Thoracic aorta (tissue), 2 donors: ENCODE data around the gene TSKU. TPM values are rescaled to one million over a fixed set of nuclear protein-coding genes. Genes with fewer than 3 reads are reported as not detected.

Experiments used
- ATAC-seq: fragments of 150-250 bp; one replicate; pipeline ENCODE4 v1.8.0; 2017; ENCODE audit warnings: low read depth; ENCODE audit not compliant: insufficient number of reproducible peaks, low FRiP score
- DNase-seq: peaks from one replicate; pipeline ENCODE4 v3.0.0-alpha.2; 2020; ENCODE audit warnings: low spot score
- H3K27ac ChIP-seq, 2 donors: fragments of 200-600 bp; sonication (generic); 1 replicate in 1 of 2; 2 replicates in 1 of 2; pipeline ENCODE4 v1.5.1; 2016; ENCODE audit warnings: mild to moderate bottlenecking in 2 of 2, moderate library complexity in 2 of 2
- H3K27me3 ChIP-seq: fragments of 200-600 bp; sonication (generic); replicated peaks from 2 replicates; pipeline ENCODE4 v1.6.0; 2016; ENCODE audit warnings: mild to moderate bottlenecking; ENCODE audit not compliant: insufficient read depth
- H3K36me3 ChIP-seq: fragments of 200-600 bp; sonication (generic); one replicate; pipeline ENCODE4 v1.5.1; 2016
- H3K4me1 ChIP-seq, 2 donors: fragments of 200-600 bp; sonication (generic); 1 replicate in 1 of 2; 2 replicates in 1 of 2; pipeline versions ENCODE4 v1.5.1 to v1.6.0; 2016; ENCODE audit warnings: low read depth in 2 of 2, mild to moderate bottlenecking in 1 of 2; ENCODE audit not compliant: control insufficient read depth in 1 of 2
- H3K4me3 ChIP-seq: fragments of 200-600 bp; sonication (generic); 2 replicates; pipeline ENCODE4 v1.5.1; 2016; ENCODE audit warnings: mild to moderate bottlenecking
- H3K9me3 ChIP-seq: fragments of 200-600 bp; sonication (generic); 2 replicates; pipeline ENCODE4 v1.5.1; 2016
- CTCF ChIP-seq: fragments of 200-600 bp; sonication (generic); IDR thresholded peaks from one replicate; pipeline ENCODE4 v1.5.1; 2019; ENCODE audit warnings: antibody characterized with exemption
- total RNA-seq, 2 donors: library from RNA; depleted of rRNA; stranded (reverse); fragments of >200 nt; gene quantifications; one replicate each; pipeline versions ENCODE4 v1.1.0 to v1.2.3, GENCODE V29; 2016

TSKU gene
- total RNA-seq, 2 donors from 2014 or later = 42.2 to 100 TPM

GRCh38 chr11:76763573-76764346 is 19.4 kb upstream of the TSKU start:
- Histone ChIP-seq H3K27me3 (no peaks in the 10 kb centered on the region), H3K36me3 (no peaks in the 10 kb centered on the region), H3K9me3 (no peaks in the 10 kb centered on the region), H3K4me3 (no peak overlapping the region), H3K4me1 (peaks cover 9 to 29% of the 10 kb centered on the region in 2 donors), H3K27ac (peak overlapping the region in 1 of 2 donors; percentile 2)
- no peak for DNase-seq
- no peak for TF ChIP-seq CTCF
- ATAC-seq = peak; percentile 49

GRCh38 chr11:76764941-76765665 is 18.1 kb upstream of the TSKU start:
- H3K4me3 ChIP-seq = no peak overlapping the region
- no peak overlapping the region for H3K27ac ChIP-seq
- H3K4me1 ChIP-seq = peaks cover 15 to 42% of the 10 kb centered on the region in 2 donors
- TF ChIP-seq CTCF = no peak
- ATAC-seq (no peak), DNase-seq (no peak)
- H3K9me3 ChIP-seq = no peaks in the 10 kb centered on the region
- no peaks in the 10 kb centered on the region for H3K27me3 ChIP-seq
- H3K36me3 ChIP-seq = no peaks in the 10 kb centered on the region

- DNase-seq = no peak
- no peak overlapping the region for H3K27ac ChIP-seq
- H3K4me3 ChIP-seq = no peak overlapping the region
- H3K9me3 ChIP-seq = no peaks in the 10 kb centered on the region
- TF ChIP-seq CTCF = no peak
- no peak for ATAC-seq
- H3K36me3 ChIP-seq = no peaks in the 10 kb centered on the region
- peaks cover 19 to 50% of the 10 kb centered on the region in 2 donors for H3K4me1 ChIP-seq
- H3K27me3 ChIP-seq = no peaks in the 10 kb centered on the region
Measured at GRCh38 chr11:76765863-76766350, 17.2 kb upstream of the TSKU start.

- H3K4me1 ChIP-seq = peaks cover 25 to 57% of the 10 kb centered on the region in 2 donors
- no peak overlapping the region for H3K27ac ChIP-seq
- DNase-seq = no peak
Measured at GRCh38 chr11:76766521-76766920, 16.6 kb upstream of the TSKU start.

More at GRCh38 chr11:76766521-76766920, 16.6 kb upstream of the TSKU start:
- no peak for ATAC-seq
- TF ChIP-seq CTCF = no peak
- Histone ChIP-seq H3K27me3 (no peaks in the 10 kb centered on the region), H3K4me3 (no peak overlapping the region), H3K9me3 (no peaks in the 10 kb centered on the region), H3K36me3 (no peaks in the 10 kb centered on the region)
